Sigmoid colon (tissue), 4 donors: Measurements from ENCODE around the gene KLRC4.
"Not testable (repeated sequence)": the region's sequence is repeated elsewhere in the genome, so short reads cannot be mapped to it uniquely, and the experiment has no call there.

ENCODE experiments used
- CTCF ChIP-seq, 4 experiments: fragments of 450-650 bp in 3 of 4; fragments of 200-600 bp in 1 of 4; IDR thresholded peaks; one replicate each; pipeline ENCODE4 v1.5.1; 2016 to 2019; ENCODE audit warnings: antibody characterized with exemption in 4 of 4, mild to moderate bottlenecking in 3 of 4, moderate library complexity in 2 of 4
- POLR2A ChIP-seq, 2 donors: fragments of 450-650 bp; IDR thresholded peaks; one replicate each; pipeline ENCODE4 v1.6.1; 2016; ENCODE audit warnings: antibody characterized with exemption in 2 of 2, mild to moderate bottlenecking in 2 of 2, moderate library complexity in 2 of 2
- POLR2AphosphoS5 ChIP-seq, 4 donors: sonication (generic); formaldehyde crosslinking; IDR thresholded peaks; one replicate each; pipeline ENCODE4 v1.6.1; 2017; ENCODE audit warnings: antibody characterized with exemption in 4 of 4

GRCh38 chr12:10422159-10422558 lies 12.6 kb upstream of the KLRC4 start:
- TF ChIP-seq CTCF, POLR2A, POLR2AphosphoS5 (IDR thresholded peaks at IDR 0.05): not testable (repeated sequence)
